HepG2 (cell line): ENCODE measurements around the gene TUT4. TPM values are rescaled to one million over a fixed set of nuclear protein-coding genes. Genes with fewer than 3 reads are reported as not detected.

Experiments
- AHDC1 ChIP-seq: sonication (generic); formaldehyde crosslinking; IDR thresholded peaks from 2 replicates; pipeline ENCODE4 v1.5.1; 2020; ENCODE audit warnings: mild to moderate bottlenecking, missing genetic modification reagents, borderline replicate concordance
- KIAA2018 ChIP-seq: sonication (generic); formaldehyde crosslinking; IDR thresholded peaks from 2 replicates; pipeline ENCODE4 v1.5.0; 2020; ENCODE audit warnings: mild to moderate bottlenecking, missing genetic modification reagents, borderline replicate concordance
- MTERF4 ChIP-seq: sonication (generic); formaldehyde crosslinking; IDR thresholded peaks from 2 replicates; pipeline ENCODE4 v1.8.0; 2023; ENCODE audit warnings: mild to moderate bottlenecking, missing genetic modification reagents
- RBM22 ChIP-seq: fragments of 200-400 bp; formaldehyde crosslinking; optimal IDR thresholded peaks from 2 replicates; pipeline ENCODE3; 2017; ENCODE audit warnings: mild to moderate bottlenecking, low read length, moderate library complexity
- SCMH1 ChIP-seq: sonication (generic); formaldehyde crosslinking; IDR thresholded peaks from 2 replicates; pipeline ENCODE4 v1.9.0; 2021; ENCODE audit warnings: missing genetic modification reagents, mild to moderate bottlenecking, borderline replicate concordance
- SOX13 ChIP-seq, 3 experiments: fragments of 450-650 bp in 1 of 3; sonication (generic) in 1 of 3; formaldehyde crosslinking in 1 of 3; IDR thresholded peaks in 2 of 3; conservative IDR thresholded peaks in 1 of 3; 2 replicates each; pipeline versions ENCODE4 v1.5.0 to v1.6.1; 2016 to 2020; ENCODE audit warnings: antibody characterized with exemption in 1 of 3, mild to moderate bottlenecking in 1 of 3, missing compliant biosample characterization in 1 of 3, missing genetic modification reagents in 1 of 3, moderate library complexity in 1 of 3
- ZFAT ChIP-seq: sonication (generic); formaldehyde crosslinking; conservative IDR thresholded peaks from 2 replicates; pipeline ENCODE4 v1.8.1; 2023; ENCODE audit warnings: missing genetic modification reagents, inconsistent platforms
- ZNF33B ChIP-seq: sonication (generic); formaldehyde crosslinking; IDR thresholded peaks from 2 replicates; pipeline ENCODE4 v1.5.1; 2020; ENCODE audit warnings: mild to moderate bottlenecking, missing genetic modification reagents
- polyA plus RNA-seq, 8 experiments: library from polyadenylated mRNA; depleted of rRNA in 3 of 8; stranded (reverse) in 7 of 8; unstranded in 1 of 8; fragments of >200 nt; fragmentation: Illumina TruSeq in 4 of 8; extraction: Trizol in 4 of 8; gene quantifications; 2 replicates each; pipeline versions ENCODE4 v1.2.1 to v1.2.3, GENCODE V29; 2011 to 2016; ENCODE audit warnings: low read depth in 4 of 8, missing spikeins in 1 of 8, mixed read lengths in 1 of 8; ENCODE audit not compliant: insufficient read depth in 1 of 8
- total RNA-seq, 5 experiments: library from RNA; depleted of rRNA; stranded (reverse); fragments of >200 nt; fragmentation: Illumina TruSeq; extraction: Trizol; gene quantifications; 2 replicates each; pipeline ENCODE4 v1.2.3, GENCODE V29; 2016; ENCODE audit warnings: low read depth in 1 of 5
- TF ChIP-seq, protein P1 (sequence below): sonication (generic); formaldehyde crosslinking; IDR thresholded peaks from 2 replicates; pipeline ENCODE4 v1.4.0; 2020; ENCODE audit warnings: missing genetic modification reagents, borderline replicate concordance

Gene TUT4
- total and polyA plus RNA-seq, 2 of the 13 experiments (the other 11 are each of a cell fraction or from before 2014, with no cell fraction given), result 44.7 to 53.5 TPM

DNA sequence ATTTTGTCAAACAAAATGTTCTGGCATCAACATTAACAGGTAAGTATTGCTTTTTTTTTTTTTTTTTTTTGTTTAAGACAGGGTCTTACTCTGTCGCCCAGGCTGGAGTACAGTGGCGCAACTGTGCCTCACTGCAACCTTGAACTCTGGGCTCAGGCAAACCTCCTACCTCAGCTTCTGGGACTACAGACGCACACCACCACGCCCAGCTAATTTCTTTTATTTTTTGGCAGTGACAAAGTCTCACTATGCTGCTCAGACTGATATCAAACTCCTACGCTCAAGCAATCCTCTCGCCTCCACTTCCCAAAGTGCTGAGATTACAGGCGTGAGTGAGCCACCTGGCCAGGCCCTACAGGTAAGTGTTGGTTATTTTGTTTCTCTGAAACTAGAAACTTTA is 2.4 kb downstream of the TUT4 start (continued):
- TF ChIP-seq, protein P1, sequence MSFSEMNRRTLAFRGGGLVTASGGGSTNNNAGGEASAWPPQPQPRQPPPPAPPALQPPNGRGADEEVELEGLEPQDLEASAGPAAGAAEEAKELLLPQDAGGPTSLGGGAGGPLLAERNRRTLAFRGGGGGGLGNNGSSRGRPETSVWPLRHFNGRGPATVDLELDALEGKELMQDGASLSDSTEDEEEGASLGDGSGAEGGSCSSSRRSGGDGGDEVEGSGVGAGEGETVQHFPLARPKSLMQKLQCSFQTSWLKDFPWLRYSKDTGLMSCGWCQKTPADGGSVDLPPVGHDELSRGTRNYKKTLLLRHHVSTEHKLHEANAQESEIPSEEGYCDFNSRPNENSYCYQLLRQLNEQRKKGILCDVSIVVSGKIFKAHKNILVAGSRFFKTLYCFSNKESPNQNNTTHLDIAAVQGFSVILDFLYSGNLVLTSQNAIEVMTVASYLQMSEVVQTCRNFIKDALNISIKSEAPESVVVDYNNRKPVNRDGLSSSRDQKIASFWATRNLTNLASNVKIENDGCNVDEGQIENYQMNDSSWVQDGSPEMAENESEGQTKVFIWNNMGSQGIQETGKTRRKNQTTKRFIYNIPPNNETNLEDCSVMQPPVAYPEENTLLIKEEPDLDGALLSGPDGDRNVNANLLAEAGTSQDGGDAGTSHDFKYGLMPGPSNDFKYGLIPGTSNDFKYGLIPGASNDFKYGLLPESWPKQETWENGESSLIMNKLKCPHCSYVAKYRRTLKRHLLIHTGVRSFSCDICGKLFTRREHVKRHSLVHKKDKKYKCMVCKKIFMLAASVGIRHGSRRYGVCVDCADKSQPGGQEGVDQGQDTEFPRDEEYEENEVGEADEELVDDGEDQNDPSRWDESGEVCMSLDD (CRISPR knock-in tag), result no peak
- TF ChIP-seq RBM22, result no peak
- no peak for TF ChIP-seq KIAA2018 (CRISPR knock-in tag)
- no peak for TF ChIP-seq ZNF33B (CRISPR knock-in tag)
- TF ChIP-seq SCMH1 (CRISPR knock-in tag), result no peak
- TF ChIP-seq ZFAT, result no peak
- 0 out of 2 replicates have a peak, but pooled peaks have one; percentile 32 for TF ChIP-seq AHDC1 (CRISPR knock-in tag)
- TF ChIP-seq SOX13 (IDR thresholded peaks at IDR 0.05), result no peak
- TF ChIP-seq SOX13 (CRISPR knock-in tag; conservative IDR thresholded peaks at IDR 0.05 in 1 of 2, IDR thresholded peaks at IDR 0.05 in 1 of 2), result peak in 1 of 2 experiments; percentile 60; a peak in 2 of 4 replicates
- no peak for TF ChIP-seq MTERF4 (CRISPR knock-in tag)
